ENCODE data around the gene CADPS2.

The CADPS2 gene

GRCh38 chr7:122457325-122457724 lies 428.9 kb downstream of the CADPS2 start:
- DNase-seq (ENCODE audit: low read depth, low spot score), result no peak

DNA sequence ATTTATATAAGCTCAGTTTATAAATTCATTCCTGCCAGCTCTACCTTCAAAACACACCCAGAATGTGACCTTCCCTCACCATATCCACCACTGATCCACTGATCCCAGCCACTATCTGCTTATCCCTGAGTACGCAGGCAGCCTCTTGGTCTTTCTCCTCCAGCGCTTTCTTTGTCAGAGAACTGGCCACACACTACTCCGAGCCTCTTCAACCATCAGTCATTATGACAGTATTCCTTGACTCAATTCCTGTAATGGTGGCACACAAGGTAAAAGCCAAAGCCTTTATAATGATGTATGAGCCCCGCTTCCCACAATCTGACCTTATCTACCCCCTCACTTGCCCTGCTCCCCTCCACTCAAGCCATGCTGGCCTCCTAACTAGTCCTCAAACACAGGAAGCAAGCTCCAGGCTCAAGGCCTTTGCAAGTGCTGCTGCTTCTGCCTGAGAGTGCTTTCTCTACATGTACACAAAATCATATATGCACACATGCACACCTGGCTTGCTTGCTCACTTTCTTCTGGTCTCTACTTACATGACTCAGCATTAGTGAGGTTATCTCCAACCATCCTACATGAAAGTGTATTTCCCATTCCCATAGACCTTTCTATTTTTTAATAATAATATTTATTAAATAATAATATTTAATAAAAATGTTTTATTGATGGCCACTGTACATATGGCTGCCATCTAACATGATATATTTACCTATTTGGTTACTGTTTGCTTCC lies 431.3 kb downstream of the CADPS2 start:
- DNase-seq (ENCODE audit: low read depth, low spot score), result no peak

DNA sequence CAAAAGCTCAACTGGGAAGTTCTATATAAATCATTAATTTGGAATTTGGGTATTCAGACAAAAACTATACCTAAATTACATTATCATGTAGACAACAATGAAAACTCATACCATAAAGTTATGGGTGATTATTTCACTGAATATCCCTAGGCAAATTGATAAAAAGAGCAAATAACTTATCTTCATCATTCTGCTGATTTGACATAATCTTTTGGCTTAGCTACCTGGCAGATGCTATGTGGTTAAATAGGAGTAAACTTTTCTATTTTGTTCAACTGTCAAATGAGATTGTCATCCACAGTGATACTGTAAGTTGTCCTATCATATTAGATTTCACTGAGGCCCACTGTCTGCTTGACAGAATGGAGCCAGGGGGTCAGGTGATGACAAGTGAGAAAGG lies 432.8 kb downstream of the CADPS2 start:
- DNase-seq (ENCODE audit: low read depth, low spot score), result no peak

DNA sequence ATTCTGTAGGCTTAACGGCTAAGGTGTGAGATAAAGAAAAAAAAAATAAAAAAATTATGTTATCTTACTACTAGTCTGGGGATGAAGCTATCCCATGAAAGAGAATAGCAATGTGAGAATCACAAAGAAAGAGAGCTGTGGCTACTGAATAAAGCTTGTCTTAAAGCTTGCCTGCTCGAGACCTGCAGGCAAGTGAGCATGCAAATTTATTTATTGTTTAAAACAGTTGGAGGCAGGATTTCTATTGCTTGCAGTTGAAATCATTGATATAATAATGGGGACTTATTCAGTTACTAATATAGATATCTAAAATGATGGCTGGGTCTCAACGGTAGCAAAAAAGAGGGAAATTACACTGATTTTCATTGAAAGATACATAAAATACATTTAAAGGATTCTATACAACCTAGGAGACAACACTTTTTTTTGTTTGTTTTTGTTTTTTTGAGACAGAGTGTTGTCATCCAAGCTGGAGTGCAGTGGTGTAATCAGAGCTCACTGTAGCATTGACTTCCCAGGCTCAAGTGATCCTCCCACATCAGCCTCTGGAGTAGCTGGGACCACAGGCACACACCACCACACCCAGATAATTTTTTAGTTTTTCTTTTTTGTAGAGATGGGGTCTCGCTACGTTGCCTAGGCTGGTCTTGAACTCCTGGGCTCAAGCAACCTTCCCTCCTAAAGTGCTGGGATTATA lies 437.2 kb downstream of the CADPS2 start:
- DNase-seq (ENCODE audit: low read depth, low spot score), result no peak

GRCh38 chr7:122442929-122443328 lies 443.3 kb downstream of the CADPS2 start:
- no peak for DNase-seq (ENCODE audit: low read depth, low spot score)

- DNase-seq (ENCODE audit: low read depth, low spot score), result no peak
Measured at GRCh38 chr7:122438492-122438891, 447.8 kb downstream of the CADPS2 start.

GRCh38 chr7:122438006-122438405 lies 448.3 kb downstream of the CADPS2 start:
- DNase-seq (ENCODE audit: low read depth, low spot score), result no peak

- DNase-seq (ENCODE audit: low read depth, low spot score), result no peak
Measured at GRCh38 chr7:122433765-122434164, 452.5 kb downstream of the CADPS2 start.

- no peak for DNase-seq (ENCODE audit: low read depth, low spot score)
Measured at GRCh38 chr7:122430710-122431109, 455.6 kb downstream of the CADPS2 start.

DNA sequence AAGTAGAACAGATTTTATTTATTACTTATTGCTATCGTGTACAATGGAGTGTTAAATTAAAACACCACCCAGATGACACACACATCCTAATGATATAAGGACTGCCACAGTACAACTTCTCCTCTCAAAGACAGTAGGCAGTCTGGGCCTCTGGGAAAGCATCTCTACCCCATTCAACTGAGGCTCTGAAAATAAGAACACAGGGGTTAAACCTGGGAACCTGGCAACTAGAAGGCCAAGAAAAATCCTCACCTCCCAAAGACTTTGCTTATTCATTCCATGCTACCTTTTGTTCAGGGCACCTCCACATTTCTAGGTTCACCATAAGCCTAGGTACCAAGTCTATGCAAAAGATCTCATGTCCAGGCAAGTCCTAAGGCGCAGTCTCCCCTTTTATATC lies 456.3 kb downstream of the CADPS2 start:
- no peak for DNase-seq (ENCODE audit: low read depth, low spot score)

- DNase-seq (ENCODE audit: low read depth, low spot score), result no peak
Measured at GRCh38 chr7:122425731-122426130, 460.5 kb downstream of the CADPS2 start.

DNA sequence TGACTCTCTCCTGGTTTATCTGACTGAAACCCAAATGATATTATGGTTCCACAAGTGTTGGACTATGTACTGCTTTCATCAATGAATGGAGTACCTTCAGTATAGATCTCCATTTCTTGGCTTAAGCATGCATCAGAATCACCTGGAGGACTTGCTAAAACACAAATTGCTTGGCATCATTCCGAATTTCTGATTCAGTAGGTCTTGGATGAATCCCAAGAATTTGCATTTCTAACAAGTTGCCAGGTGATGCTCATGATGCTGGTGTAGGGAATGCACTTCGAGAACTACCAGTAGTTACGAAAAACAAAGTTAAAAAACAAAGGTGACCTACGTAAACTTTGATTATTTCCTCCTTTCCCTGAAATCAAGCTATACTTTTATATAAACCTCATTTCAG lies 462.7 kb downstream of the CADPS2 start:
- DNase-seq (ENCODE audit: low read depth, low spot score), result no peak

DNA sequence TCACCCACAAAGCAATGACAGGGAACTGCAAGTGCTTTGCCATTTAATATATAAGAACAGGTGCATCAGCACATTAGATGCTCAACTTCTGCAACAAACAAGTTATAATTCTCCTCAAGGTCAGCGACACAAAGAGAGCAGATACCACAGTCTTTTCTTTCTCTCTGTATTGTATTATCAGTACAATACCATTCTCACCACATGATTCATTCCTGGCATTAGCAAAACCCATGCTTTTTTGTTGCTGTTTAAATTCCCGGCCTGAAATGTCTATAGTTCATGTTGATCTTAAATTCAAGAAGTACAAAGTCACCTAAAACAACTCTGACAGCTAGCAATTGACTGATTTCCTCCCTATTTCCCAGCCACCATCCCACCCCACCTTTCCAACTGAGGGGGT lies 469.9 kb downstream of the CADPS2 start:
- DNase-seq (ENCODE audit: low read depth, low spot score), result no peak

GRCh38 chr7:122415510-122415909 lies 470.8 kb downstream of the CADPS2 start:
- DNase-seq (ENCODE audit: low read depth, low spot score), result no peak

DNA sequence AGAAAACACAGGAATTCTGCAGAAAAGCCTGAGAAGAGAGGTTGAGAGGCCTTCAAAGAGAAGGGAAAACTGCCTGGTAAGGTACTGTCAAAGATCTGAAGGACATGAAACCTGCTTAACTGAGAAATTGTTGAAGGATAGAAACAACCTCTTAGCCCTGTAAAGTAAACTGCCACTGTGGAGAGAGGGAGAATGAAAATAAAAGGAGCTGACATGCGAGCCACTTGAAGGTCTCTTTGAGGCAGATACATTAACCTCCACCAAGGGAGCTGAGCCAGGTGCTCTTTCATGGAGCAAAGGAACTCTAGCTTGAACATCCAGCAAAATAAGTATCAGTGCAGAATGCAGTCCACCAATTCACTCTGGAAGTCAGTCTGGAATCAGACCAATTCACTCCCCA lies 472.9 kb downstream of the CADPS2 start:
- no peak for DNase-seq (ENCODE audit: low read depth, low spot score)

- DNase-seq (ENCODE audit: low read depth, low spot score), result no peak
Measured at GRCh38 chr7:122412883-122413282, 473.4 kb downstream of the CADPS2 start.

GRCh38 chr7:122412441-122412840 lies 473.8 kb downstream of the CADPS2 start:
- DNase-seq (ENCODE audit: low read depth, low spot score), result no peak

- no peak for DNase-seq (ENCODE audit: low read depth, low spot score)
Measured at GRCh38 chr7:122407195-122407594, 479.1 kb downstream of the CADPS2 start.

DNA sequence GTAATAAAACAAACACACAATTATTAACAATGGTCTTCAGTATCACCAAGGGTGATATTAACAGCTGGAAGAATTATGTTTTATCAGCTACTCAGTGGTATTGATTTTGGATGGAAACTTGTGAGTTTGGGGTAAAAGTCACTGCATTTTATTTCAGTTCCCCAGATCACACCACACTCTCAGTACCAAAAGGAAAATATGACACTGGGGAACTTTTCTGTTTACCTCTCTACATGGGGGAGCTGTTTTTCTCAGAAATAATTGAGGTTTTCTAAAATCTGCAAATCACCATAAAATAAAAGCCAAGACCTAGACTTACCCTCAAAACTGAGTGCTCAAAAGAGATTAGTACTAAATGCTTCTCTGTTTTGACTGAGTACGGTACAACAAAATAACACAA lies 483.1 kb downstream of the CADPS2 start:
- no peak for DNase-seq (ENCODE audit: low read depth, low spot score)

DNA sequence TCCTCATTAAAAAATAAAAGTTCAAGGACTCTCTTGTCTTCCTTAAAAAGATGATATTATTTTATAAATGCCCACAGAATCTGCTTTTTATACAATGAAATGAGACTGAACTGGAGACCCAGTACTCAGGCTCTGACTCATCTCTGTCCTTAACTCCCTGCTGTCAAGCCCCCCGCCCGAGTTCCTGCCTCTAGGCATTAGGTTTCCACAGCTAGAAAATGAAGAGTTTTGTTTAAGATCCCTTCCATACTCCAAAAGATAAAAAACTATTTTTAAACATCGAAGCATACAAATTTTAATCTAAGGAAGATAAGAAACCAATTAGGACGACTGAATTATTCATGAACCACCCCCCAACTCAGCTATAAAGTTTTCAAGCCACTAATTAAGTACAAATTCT lies 484.0 kb downstream of the CADPS2 start:
- no peak for DNase-seq (ENCODE audit: low read depth, low spot score)

DNA sequence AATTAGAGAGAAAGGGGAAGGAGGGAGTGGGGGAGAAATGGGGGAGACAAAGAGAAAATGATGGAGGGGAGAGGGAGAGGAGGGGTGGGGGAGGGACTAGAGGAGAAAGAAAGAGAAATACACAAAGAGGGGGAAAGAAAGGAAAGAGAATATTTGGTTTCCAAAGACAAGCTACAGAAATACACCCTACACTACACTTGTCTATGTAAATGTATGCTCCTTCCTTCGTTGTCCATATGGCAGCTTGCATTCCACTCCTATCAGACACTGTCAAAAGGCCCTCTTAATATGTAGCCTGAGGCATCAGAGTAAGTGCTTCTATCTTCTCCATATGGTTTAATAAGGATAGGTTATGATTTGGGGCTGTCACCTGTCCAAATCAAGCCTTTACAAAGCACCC lies 488.9 kb downstream of the CADPS2 start:
- no peak for DNase-seq (ENCODE audit: low read depth, low spot score)

- no peak for DNase-seq (ENCODE audit: low read depth, low spot score)
Measured at GRCh38 chr7:122394512-122394911, 491.7 kb downstream of the CADPS2 start.

DNA sequence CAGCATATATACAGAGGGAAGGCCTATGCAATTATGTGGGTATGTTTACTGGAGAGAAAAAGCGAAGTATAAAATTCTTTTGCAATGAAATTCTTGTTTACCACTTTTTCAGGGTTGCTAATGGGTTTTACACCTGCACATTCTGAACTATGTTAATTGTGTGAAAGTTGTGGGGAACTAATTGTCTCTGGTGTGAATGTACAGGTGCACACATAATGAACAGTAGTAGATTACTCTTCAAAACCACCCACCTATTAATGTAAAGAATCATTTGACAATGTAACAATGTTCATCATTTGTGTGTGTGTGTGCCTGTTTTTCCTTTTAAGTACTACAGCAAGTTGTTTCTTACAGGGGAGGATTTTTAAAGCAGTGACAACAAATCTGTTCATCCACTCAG lies 501.7 kb downstream of the CADPS2 start:
- no peak for DNase-seq (ENCODE audit: low read depth, low spot score)
